Measurements from ENCODE around the gene NRXN3.

Gene NRXN3

GRCh38 chr14:78443834-78444233, 273.7 kb downstream of the NRXN3 start:
- H3K4me3 ChIP-seq (replicated peaks; ENCODE audit: low read depth, low read length) = no peak overlapping the region
- no peaks in the 10 kb centered on the region for H3K36me3 ChIP-seq (ENCODE audit: control insufficient read depth, insufficient read depth, low read length)
- no peak for DNase-seq (ENCODE audit: extremely low read depth, insufficient read length)
- TF ChIP-seq, protein P1, sequence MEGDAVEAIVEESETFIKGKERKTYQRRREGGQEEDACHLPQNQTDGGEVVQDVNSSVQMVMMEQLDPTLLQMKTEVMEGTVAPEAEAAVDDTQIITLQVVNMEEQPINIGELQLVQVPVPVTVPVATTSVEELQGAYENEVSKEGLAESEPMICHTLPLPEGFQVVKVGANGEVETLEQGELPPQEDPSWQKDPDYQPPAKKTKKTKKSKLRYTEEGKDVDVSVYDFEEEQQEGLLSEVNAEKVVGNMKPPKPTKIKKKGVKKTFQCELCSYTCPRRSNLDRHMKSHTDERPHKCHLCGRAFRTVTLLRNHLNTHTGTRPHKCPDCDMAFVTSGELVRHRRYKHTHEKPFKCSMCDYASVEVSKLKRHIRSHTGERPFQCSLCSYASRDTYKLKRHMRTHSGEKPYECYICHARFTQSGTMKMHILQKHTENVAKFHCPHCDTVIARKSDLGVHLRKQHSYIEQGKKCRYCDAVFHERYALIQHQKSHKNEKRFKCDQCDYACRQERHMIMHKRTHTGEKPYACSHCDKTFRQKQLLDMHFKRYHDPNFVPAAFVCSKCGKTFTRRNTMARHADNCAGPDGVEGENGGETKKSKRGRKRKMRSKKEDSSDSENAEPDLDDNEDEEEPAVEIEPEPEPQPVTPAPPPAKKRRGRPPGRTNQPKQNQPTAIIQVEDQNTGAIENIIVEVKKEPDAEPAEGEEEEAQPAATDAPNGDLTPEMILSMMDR (IDR thresholded peaks at IDR 0.05; ENCODE audit: insufficient read depth, low read length, poor library complexity, severe bottlenecking) = no peak
- no peaks in the 10 kb centered on the region for H3K27me3 ChIP-seq (replicated peaks; ENCODE audit: control insufficient read depth, insufficient read depth, low read length)

DNA sequence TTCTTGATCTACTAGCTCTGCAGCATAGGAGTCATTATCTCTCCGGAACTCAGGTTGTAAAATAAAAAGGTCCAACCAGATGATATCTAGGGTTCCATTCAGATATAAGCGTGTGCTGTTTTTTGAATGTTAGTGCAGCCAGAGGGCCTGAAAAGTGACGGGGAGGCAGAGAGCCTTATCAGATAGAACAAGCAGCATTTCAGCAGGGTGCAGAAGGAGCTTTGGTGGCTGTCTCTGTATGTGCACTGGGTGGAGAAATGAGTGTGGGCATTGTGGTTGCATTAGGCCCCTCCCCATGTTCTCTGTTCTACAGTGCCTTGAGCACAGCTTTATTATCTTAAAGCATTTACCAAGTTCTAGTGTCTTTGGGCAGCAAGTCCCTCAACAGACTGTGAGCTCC, 275.1 kb downstream of the NRXN3 start:
- DNase-seq (ENCODE audit: extremely low read depth, insufficient read length) = no peak
- H3K4me3 ChIP-seq (replicated peaks; ENCODE audit: low read depth, low read length) = no peak overlapping the region
- H3K27me3 ChIP-seq (replicated peaks; ENCODE audit: control insufficient read depth, insufficient read depth, low read length) = no peaks in the 10 kb centered on the region
- H3K36me3 ChIP-seq (ENCODE audit: control insufficient read depth, insufficient read depth, low read length) = no peaks in the 10 kb centered on the region
- TF ChIP-seq, protein P1 (IDR thresholded peaks at IDR 0.05; ENCODE audit: insufficient read depth, low read length, poor library complexity, severe bottlenecking) = no peak

GRCh38 chr14:78446807-78447206, 276.6 kb downstream of the NRXN3 start:
- no peak for DNase-seq (ENCODE audit: extremely low read depth, insufficient read length)
- Histone ChIP-seq H3K36me3 (ENCODE audit: control insufficient read depth, insufficient read depth, low read length) (no peaks in the 10 kb centered on the region), H3K27me3 (replicated peaks; ENCODE audit: control insufficient read depth, insufficient read depth, low read length) (no peaks in the 10 kb centered on the region), H3K4me3 (replicated peaks; ENCODE audit: low read depth, low read length) (no peak overlapping the region)
- TF ChIP-seq, protein P1 (IDR thresholded peaks at IDR 0.05; ENCODE audit: insufficient read depth, low read length, poor library complexity, severe bottlenecking) = no peak

DNA sequence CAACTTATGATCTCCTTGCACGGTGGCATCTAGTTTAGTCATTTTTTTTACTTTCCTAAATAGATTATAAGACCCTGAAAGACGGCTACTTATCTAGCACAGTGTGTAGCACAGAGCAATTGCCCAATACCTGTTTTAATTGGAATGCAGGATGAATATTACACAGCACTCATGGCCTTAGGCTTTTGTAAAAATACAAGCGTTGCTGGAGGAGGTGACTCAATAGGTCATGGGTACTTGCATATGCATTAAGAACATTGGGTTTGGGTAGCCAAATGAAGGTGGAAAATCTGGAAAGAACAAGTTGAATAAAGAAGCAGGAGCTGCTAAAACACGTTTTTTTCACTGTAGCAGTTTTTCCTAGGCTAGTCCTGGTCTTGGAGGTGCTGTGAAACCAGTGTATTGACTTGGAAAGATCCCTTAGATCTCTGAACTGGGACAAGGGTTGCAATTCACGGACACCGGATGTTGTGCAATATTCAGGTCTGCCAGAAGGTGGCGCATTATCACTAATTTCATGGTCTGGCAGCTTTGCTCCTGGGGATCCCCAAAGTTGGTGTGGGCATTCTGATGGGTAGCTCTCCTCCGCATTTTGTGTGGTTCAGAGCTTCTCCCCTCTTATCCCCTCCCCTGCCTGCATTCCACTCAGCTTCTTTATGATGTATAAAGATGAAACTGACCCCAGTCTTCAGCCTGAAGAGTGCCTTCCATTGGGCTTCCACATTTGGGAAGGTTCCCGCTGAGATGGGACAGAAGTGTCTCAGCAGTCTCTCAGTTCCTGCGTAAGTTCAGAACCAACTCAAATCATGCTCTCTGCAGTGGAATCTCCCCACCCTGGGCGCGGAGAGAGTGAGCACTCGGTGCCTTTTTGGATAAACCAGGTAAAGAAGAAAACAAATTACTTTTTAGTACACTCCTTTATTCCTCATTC, 278.3 kb downstream of the NRXN3 start:
- no peaks in the 10 kb centered on the region for H3K36me3 ChIP-seq (ENCODE audit: control insufficient read depth, insufficient read depth, low read length)
- H3K4me3 ChIP-seq (replicated peaks; ENCODE audit: low read depth, low read length) = no peak overlapping the region
- DNase-seq (ENCODE audit: extremely low read depth, insufficient read length) = peak; percentile 8
- H3K27me3 ChIP-seq (replicated peaks; ENCODE audit: control insufficient read depth, insufficient read depth, low read length) = no peaks in the 10 kb centered on the region
- TF ChIP-seq, protein P1 (IDR thresholded peaks at IDR 0.05; ENCODE audit: insufficient read depth, low read length, poor library complexity, severe bottlenecking) = peak; percentile 68

DNA sequence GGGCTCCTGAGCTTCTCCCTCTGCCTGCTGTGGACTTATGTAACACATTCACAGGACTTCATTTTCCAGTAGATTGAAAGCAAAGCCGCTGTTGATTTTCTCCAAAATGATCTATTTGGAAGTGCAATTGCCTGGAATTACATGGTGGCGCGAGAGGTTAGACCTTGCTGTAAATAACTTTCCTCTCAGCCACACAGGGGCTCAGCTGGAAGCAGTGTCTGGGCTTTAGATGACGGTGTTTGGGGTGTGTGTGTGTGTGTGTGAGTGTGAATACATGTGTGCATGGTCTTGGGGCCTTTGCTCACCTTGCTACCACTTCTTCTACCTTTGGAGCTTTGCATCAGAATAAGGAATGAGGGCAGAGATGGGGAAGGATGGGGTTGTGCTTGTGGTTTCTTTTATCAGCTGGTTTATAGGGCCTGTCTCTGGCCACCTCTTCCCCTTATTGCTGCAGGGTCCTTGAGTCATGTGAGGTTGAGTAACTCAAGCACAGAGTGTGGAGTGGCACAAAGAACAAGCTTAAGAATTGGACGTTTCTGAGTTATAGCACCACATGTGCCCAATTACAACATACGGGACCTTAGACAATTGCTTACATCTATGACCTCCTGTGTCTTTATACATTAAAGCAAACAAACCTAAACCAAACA, 280.6 kb downstream of the NRXN3 start:
- TF ChIP-seq, protein P1 (IDR thresholded peaks at IDR 0.05; ENCODE audit: insufficient read depth, low read length, poor library complexity, severe bottlenecking) = no peak
- DNase-seq (ENCODE audit: extremely low read depth, insufficient read length) = no peak
- no peak overlapping the region for H3K4me3 ChIP-seq (replicated peaks; ENCODE audit: low read depth, low read length)
- H3K27me3 ChIP-seq (replicated peaks; ENCODE audit: control insufficient read depth, insufficient read depth, low read length) = no peaks in the 10 kb centered on the region
- H3K36me3 ChIP-seq (ENCODE audit: control insufficient read depth, insufficient read depth, low read length) = no peaks in the 10 kb centered on the region

All from GM06990 (cell line).